ENCODE data around the gene KIFC3. TPM values are rescaled to one million over a fixed set of nuclear protein-coding genes. Genes with fewer than 3 reads are reported as not detected.

KIFC3 gene
- total and polyA plus RNA-seq, 2 of the 8 experiments (the other 6 are each of a cell fraction or from before 2014, with no cell fraction given), result 2.1 to 7.1 TPM

DNA sequence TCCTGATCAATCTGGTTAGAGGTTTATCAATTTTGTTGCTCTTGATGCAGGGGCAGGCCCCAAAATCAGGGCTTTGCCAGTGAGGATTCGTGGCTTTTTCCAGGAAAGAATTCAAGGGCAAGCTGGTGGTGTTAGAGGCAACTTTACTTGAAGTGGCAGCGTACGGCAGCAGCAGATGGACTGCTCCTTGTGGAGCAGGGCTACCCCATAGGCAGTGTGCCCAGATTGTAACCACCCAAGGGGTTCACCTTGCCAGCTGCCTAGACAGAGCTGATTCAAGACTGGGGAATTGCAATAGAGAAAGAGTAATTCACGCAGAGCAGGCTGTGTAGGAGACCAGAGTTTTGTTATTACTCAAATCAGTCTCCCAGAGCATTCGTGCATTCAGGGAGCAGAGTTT, 90.9 kb downstream of the KIFC3 start:
- Histone ChIP-seq H2BK15ac (ENCODE audit: low read length) (no peak overlapping the region), H3K79me2 (ENCODE audit: control insufficient read depth in 1 of 2, insufficient read depth in 2 of 2, low read length in 2 of 2) (no peaks in the 10 kb centered on the region), H3K18ac (ENCODE audit: extremely low read depth, low read length) (no peak overlapping the region), H2AFZ (ENCODE audit: low read length) (peak overlapping the region; percentile 31; the same call in 1 of the 2 replicates), H4K8ac (ENCODE audit: extremely low read depth, insufficient read depth, low read length) (no peak overlapping the region), H3K23ac (ENCODE audit: insufficient read length) (no peak overlapping the region), H3K4me2 (ENCODE audit: insufficient read depth in 1 of 2, low read depth in 2 of 2, low read length in 2 of 2) (no peak overlapping the region), H3K4me1 (replicated peaks in 1 of 4; ENCODE audit: control insufficient read depth in 3 of 4, insufficient read depth in 4 of 4, low read length in 3 of 4) (no peaks in the 10 kb centered on the region), H3K27me3 (replicated peaks in 1 of 4; ENCODE audit: control insufficient read depth in 3 of 4, extremely low read depth in 1 of 4, insufficient read depth in 3 of 4, low read length in 3 of 4) (no peaks in the 10 kb centered on the region; a peak in 1 of 7 replicates), H2BK20ac (ENCODE audit: low read length) (no peak overlapping the region), H2AK5ac (ENCODE audit: low read depth, low read length) (no peak overlapping the region), H2BK120ac (replicated peaks; ENCODE audit: low read depth, low read length) (no peak overlapping the region), H3K56ac (replicated peaks; ENCODE audit: insufficient read length, low read depth, low read length) (no peak overlapping the region), H4K91ac (replicated peaks; ENCODE audit: insufficient read length, low read length) (no peak overlapping the region), H3K9ac (replicated peaks in 1 of 4; ENCODE audit: extremely low read depth in 1 of 4, low read depth in 3 of 4, low read length in 3 of 4) (no peak overlapping the region), H3K27ac (ENCODE audit: low read depth, low read length) (no peak overlapping the region), H3K9me3 (ENCODE audit: insufficient read depth in 2 of 2, low read depth in 1 of 2, low read length in 1 of 2) (no peaks in the 10 kb centered on the region), H3K4ac (replicated peaks; ENCODE audit: insufficient read length, low read depth, low read length) (no peak overlapping the region), H4K20me1 (replicated peaks in 1 of 2; ENCODE audit: control insufficient read depth in 1 of 2, insufficient read depth in 2 of 2, low read length in 2 of 2) (no peaks in the 10 kb centered on the region), H3K4me3 (ENCODE audit: extremely low read depth in 1 of 4, insufficient read depth in 2 of 4, low read depth in 3 of 4, low read length in 4 of 4) (no peak overlapping the region), H2BK12ac (ENCODE audit: low read depth, low read length) (no peak overlapping the region), H3K23me2 (ENCODE audit: low read depth, low read length) (peaks cover 4% of the 10 kb centered on the region; the same call in 1 of the 2 replicates), H4K5ac (ENCODE audit: insufficient read length, low read depth, low read length) (no peak overlapping the region), H3K14ac (ENCODE audit: insufficient read length) (no peak overlapping the region), H3K79me1 (ENCODE audit: low read depth, low read length) (no peaks in the 10 kb centered on the region), H3K36me3 (ENCODE audit: control insufficient read depth in 2 of 4, insufficient read depth in 4 of 4, low read length in 3 of 4) (no peaks in the 10 kb centered on the region), H2BK5ac (ENCODE audit: low read depth, low read length) (no peak overlapping the region)
- FAIRE-seq, result no peak
- DNase-seq (ENCODE audit: low read depth in 1 of 2, low spot score in 2 of 2), result no peak
- 90% methylated on average over 5 of the region's 5 CpGs; no CpG with 5 or more reads in 1 of the 2 experiments for WGBS, 2 experiments (ENCODE audit: extremely low coverage in 1 of 2, insufficient coverage in 1 of 2, insufficient read length in 1 of 2, insufficient replicate concordance in 2 of 2, low coverage in 1 of 2, low lambda C conversion rate in 2 of 2, missing lambda C conversion rate in 1 of 2)
- TF ChIP-seq BACH1 (IDR thresholded peaks at IDR 0.05; ENCODE audit: low read length) (no peak), CTBP2 (IDR thresholded peaks at IDR 0.05; ENCODE audit: borderline replicate concordance, insufficient read depth, insufficient read length, low read length) (no peak), TAF7 (optimal IDR thresholded peaks at IDR 0.05; ENCODE audit: borderline replicate concordance, low read depth, low read length) (no peak)
- ChIA-PET CTCF (ENCODE audit: partially characterized antibody) (interaction anchor here (1.2 to 4.2 kb wide), 6 partner anchors 8 to 63 kb away, joined by 3 to 15 read pairs (median 4); partner anchors contain the start of gene ADGRG3), POLR2A (ENCODE audit: partially characterized antibody) (no interaction called here)
